ENCODE results near the gene ARL4D. TPM values are rescaled to one million over a fixed set of nuclear protein-coding genes. Genes with fewer than 3 reads are reported as not detected.

ARL4D gene, protein sequence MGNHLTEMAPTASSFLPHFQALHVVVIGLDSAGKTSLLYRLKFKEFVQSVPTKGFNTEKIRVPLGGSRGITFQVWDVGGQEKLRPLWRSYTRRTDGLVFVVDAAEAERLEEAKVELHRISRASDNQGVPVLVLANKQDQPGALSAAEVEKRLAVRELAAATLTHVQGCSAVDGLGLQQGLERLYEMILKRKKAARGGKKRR
- total RNA-seq, result 10.4 TPM

DNA sequence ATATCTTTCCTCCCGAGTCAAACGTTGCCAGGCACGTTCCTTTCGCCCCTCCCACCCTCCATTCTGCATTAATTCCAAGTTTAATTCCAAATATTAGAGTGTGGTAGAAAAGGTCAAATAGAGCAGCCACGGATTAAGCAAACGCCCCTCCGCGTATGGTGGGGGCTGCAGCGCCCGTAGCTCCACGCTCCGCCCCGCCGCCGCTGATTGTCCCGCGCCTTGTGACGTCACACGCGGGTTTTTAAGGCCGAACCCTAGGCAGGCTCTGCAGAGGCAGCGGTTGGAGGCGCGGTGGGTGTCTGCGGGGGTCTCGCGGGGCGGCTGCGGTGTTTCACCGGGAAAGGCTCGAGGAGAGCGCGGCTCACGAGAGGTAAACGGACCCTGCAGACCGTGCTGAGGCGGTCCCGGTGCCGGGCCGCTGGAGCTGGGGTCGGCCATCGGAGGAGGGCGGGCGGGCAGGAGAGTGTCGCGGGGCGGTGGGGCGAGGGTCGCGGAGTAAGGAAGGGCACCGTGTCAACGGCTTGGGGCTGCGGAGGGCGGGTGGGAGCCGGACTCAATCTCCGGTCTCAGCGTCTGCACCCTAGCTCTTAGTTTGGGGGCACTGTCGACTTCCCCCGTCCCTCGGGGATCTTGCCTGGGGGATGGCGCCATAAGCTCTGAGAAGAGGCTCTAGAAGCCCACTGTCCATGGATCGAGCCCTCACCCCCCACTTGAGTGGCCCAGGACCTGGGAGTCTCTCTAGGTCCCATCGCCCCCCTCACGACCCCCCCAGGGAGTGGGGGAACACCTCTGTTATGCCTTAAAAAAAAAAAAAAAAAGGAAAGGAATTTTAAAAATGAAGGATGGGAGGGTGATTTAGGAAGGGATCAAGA is at the start of gene ARL4D:
TSS of gene ARL4D (plus strand) at position 270 of the 872 bp plus-strand sequence. CDS start 740 bp downstream, outside the sequence.
- H3K4me3 ChIP-seq (ENCODE audit: low read length in 3 of 3), result peak within 1 kb of the TSS; percentile 82 to 86 (median 84)
- H3K27me3 ChIP-seq (ENCODE audit: control insufficient read depth in 3 of 3, insufficient read depth in 3 of 3, low read length in 3 of 3), result no peaks in the 10 kb centered on the region
- H3K9me3 ChIP-seq (ENCODE audit: control insufficient read depth in 3 of 3, low read length in 3 of 3), result no peaks in the 10 kb centered on the region
- H3K9ac ChIP-seq (ENCODE audit: low read depth in 1 of 3, low read length in 3 of 3), result peak within 1 kb of the TSS; percentile 72 to 91 (median 83)
- H3K4me1 ChIP-seq (ENCODE audit: control insufficient read depth in 3 of 3, insufficient read depth in 3 of 3, low read length in 3 of 3), result peaks cover 32 to 34% (median 34%) of the 10 kb centered on the region in 3 donors
- H3K36me3 ChIP-seq (ENCODE audit: control insufficient read depth in 3 of 3, insufficient read depth in 3 of 3, low read length in 3 of 3), result no peaks in the 10 kb centered on the region
- peak within 1 kb of the TSS; percentile 36 for H3K27ac ChIP-seq (ENCODE audit: low read depth, low read length)

DNA sequence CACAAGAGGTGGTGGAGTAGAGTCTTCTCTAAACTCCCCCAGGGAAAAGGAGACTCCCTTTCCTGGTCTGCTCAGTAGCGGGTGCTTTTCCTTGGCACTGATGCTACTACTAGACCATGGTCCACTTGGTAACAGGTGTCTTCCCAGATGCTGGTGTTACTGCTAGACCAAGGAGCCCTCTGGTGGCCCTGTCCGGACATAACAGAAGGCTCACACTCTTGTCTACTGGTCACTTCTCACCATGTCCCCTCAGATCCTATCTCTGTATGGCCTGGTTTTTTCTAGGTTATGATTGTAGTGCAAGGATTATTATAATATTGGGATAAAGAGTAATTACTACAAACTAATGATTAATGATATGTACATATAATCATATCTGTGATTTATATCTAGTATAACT is 49.7 kb upstream of the ARL4D start:
- Histone ChIP-seq H3K36me3 (ENCODE audit: control insufficient read depth in 3 of 3, insufficient read depth in 3 of 3, low read length in 3 of 3) (peaks cover 0 to 9% (median 0%) of the 10 kb centered on the region in 3 donors), H3K4me3 (ENCODE audit: low read length in 3 of 3) (no peak overlapping the region), H3K4me1 (ENCODE audit: control insufficient read depth in 3 of 3, insufficient read depth in 3 of 3, low read length in 3 of 3) (peaks cover 4 to 39% (median 22%) of the 10 kb centered on the region in 3 donors), H3K27me3 (ENCODE audit: control insufficient read depth in 3 of 3, insufficient read depth in 3 of 3, low read length in 3 of 3) (no peaks in the 10 kb centered on the region), H3K9ac (ENCODE audit: low read depth in 1 of 3, low read length in 3 of 3) (no peak overlapping the region), H3K27ac (ENCODE audit: low read depth, low read length) (no peak overlapping the region), H3K9me3 (ENCODE audit: control insufficient read depth in 3 of 3, low read length in 3 of 3) (peaks cover 0 to 7% (median 7%) of the 10 kb centered on the region in 3 donors)

DNA sequence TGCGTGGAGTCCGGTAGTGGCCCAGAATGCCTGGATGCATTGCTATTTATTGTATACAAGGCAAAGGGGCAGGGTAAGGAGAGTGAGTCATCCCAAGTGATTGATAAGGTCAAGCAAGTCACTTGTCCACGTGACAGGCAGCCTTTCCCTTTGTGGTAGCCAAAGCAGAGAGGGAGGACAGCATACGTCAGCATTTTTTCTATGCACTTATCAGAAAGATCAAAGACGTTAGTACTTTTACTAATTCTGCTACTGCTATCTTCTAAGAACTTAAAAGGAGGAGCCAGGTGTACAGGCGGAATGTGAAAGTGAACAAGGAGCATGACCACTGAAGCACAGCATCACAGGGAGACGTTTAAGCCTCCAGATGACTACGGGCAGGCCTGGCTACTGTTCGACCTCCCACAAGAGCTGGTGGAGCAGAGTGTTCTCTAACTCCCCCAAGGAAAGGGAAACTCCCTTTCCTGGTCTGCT is 47.9 kb upstream of the ARL4D start:
- Histone ChIP-seq H3K9me3 (ENCODE audit: control insufficient read depth in 3 of 3, low read length in 3 of 3) (peaks cover 0 to 7% (median 7%) of the 10 kb centered on the region in 3 donors), H3K27ac (ENCODE audit: low read depth, low read length) (no peak overlapping the region), H3K4me3 (ENCODE audit: low read length in 3 of 3) (no peak overlapping the region), H3K4me1 (ENCODE audit: control insufficient read depth in 3 of 3, insufficient read depth in 3 of 3, low read length in 3 of 3) (peaks cover 9 to 38% (median 24%) of the 10 kb centered on the region in 3 donors), H3K36me3 (ENCODE audit: control insufficient read depth in 3 of 3, insufficient read depth in 3 of 3, low read length in 3 of 3) (peaks cover 0 to 9% (median 0%) of the 10 kb centered on the region in 3 donors), H3K27me3 (ENCODE audit: control insufficient read depth in 3 of 3, insufficient read depth in 3 of 3, low read length in 3 of 3) (no peaks in the 10 kb centered on the region), H3K9ac (ENCODE audit: low read depth in 1 of 3, low read length in 3 of 3) (no peak overlapping the region)

DNA sequence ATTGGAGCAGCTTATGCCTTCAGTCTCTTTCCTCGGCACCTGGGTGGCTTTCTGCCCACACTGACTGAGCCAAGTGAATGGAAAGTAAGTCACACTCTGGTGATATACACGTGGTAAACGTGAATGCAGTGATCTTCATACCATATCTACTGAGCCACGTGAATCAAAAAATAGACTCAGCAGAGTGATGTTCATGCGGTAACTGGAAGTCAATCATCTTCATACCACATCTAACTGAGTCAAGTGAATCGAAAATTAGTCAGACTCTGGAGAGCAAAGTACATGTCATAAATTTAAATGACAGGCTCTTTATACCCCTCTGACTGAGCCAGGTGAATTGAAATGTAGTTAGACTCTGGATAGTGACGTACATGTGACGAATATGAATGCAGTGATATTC is 47.1 kb upstream of the ARL4D start:
- Histone ChIP-seq H3K9ac (ENCODE audit: low read depth in 1 of 3, low read length in 3 of 3) (no peak overlapping the region), H3K4me3 (ENCODE audit: low read length in 3 of 3) (no peak overlapping the region), H3K27me3 (ENCODE audit: control insufficient read depth in 3 of 3, insufficient read depth in 3 of 3, low read length in 3 of 3) (no peaks in the 10 kb centered on the region), H3K4me1 (ENCODE audit: control insufficient read depth in 3 of 3, insufficient read depth in 3 of 3, low read length in 3 of 3) (peaks cover 16 to 46% (median 32%) of the 10 kb centered on the region in 3 donors), H3K36me3 (ENCODE audit: control insufficient read depth in 3 of 3, insufficient read depth in 3 of 3, low read length in 3 of 3) (peaks cover 0 to 9% (median 0%) of the 10 kb centered on the region in 3 donors), H3K27ac (ENCODE audit: low read depth, low read length) (no peak overlapping the region), H3K9me3 (ENCODE audit: control insufficient read depth in 3 of 3, low read length in 3 of 3) (peaks cover 0 to 7% (median 7%) of the 10 kb centered on the region in 3 donors)

DNA sequence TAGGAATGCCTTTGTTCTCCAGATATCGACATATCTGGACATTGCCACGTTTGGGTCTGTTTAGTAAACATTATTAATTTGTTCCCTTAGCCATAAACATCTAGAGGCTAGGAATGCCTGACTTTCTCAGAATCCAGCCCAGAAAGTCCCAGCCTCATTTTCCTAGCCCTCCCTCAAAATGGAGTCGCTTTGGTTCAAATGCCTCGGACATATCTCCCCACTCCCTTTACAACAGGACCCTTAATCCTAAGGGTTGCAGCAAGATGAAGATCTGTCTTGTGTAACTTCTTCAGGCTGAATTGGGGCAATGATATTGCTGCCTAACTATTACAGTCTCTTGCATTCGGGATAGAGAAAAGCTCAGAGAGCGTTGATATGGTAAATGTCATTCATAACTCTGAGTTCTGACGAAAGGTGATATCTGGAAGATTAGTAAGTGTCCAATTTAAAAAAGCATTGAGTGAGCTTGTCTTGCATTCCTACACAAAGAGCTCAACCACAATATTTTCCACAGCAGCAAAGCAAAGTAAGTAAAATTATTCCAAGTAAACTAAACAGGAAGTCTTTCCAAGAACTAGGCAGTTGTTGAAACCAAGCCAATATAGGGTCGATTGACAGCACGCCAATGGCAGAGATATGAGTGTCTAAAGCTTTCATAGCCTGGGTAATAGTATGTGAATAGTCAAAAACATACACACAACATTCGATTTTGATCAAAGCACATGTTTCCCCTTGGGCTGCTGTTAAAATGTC is 46.0 kb upstream of the ARL4D start:
- H3K4me1 ChIP-seq (ENCODE audit: control insufficient read depth in 3 of 3, insufficient read depth in 3 of 3, low read length in 3 of 3), result peaks cover 24 to 57% (median 42%) of the 10 kb centered on the region in 3 donors
- peaks cover 0 to 7% (median 4%) of the 10 kb centered on the region in 3 donors for H3K9me3 ChIP-seq (ENCODE audit: control insufficient read depth in 3 of 3, low read length in 3 of 3)
- no peak overlapping the region for H3K27ac ChIP-seq (ENCODE audit: low read depth, low read length)

DNA sequence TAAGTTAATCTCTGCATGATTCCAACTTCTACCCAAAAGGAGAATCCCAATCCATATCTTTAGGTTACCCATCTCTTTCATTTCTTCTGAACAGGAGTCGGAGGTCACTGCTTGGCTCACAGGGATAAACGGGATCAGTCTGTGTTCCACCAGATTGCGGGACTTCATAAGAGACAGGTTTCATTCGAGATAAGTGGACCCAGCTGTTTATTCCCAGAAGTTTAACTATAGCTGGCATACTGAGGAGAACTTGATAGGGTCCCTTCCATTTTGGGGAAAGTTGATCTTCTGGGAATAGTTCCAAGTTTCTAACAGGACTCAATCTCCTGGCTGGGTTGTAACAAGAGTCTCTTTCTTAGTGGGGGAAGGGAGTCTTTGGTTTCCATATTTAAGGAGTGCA is 45.4 kb upstream of the ARL4D start:
- H3K27ac ChIP-seq (ENCODE audit: low read depth, low read length), result no peak overlapping the region
- no peak overlapping the region for H3K4me3 ChIP-seq (ENCODE audit: low read length in 3 of 3)

More for the DNA sequence above, 46.0 kb upstream of the ARL4D start:
- Histone ChIP-seq H3K36me3 (ENCODE audit: control insufficient read depth in 3 of 3, insufficient read depth in 3 of 3, low read length in 3 of 3) (peaks cover 0 to 9% (median 0%) of the 10 kb centered on the region in 3 donors), H3K9ac (ENCODE audit: low read depth in 1 of 3, low read length in 3 of 3) (no peak overlapping the region), H3K27me3 (ENCODE audit: control insufficient read depth in 3 of 3, insufficient read depth in 3 of 3, low read length in 3 of 3) (no peaks in the 10 kb centered on the region), H3K4me3 (ENCODE audit: low read length in 3 of 3) (no peak overlapping the region)

DNA sequence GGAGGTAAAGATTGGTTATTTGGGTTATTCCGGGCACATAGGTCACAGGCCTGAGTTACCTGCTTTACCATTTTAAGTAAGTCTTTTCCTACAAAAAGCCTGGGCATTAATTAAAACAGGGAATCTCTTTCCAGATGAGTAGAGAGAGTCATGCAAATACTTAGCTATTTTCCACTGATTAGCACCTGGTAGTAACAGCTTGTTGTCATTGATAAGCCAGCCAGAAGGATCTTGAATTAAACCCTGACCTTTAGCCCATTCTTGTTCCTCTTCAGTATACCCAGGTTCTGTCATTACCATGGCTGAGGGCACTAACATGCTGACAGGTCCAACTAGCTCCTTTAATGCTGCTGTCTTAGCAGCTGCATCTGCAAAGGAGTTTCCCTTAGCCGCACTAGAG is 44.4 kb upstream of the ARL4D start:
- Histone ChIP-seq H3K27ac (ENCODE audit: low read depth, low read length) (no peak overlapping the region), H3K9ac (ENCODE audit: low read depth in 1 of 3, low read length in 3 of 3) (no peak overlapping the region), H3K4me1 (ENCODE audit: control insufficient read depth in 3 of 3, insufficient read depth in 3 of 3, low read length in 3 of 3) (peaks cover 24 to 71% (median 48%) of the 10 kb centered on the region in 3 donors)

More for the DNA sequence above, 45.4 kb upstream of the ARL4D start:
- peaks cover 24 to 63% (median 45%) of the 10 kb centered on the region in 3 donors for H3K4me1 ChIP-seq (ENCODE audit: control insufficient read depth in 3 of 3, insufficient read depth in 3 of 3, low read length in 3 of 3)
- H3K9me3 ChIP-seq (ENCODE audit: control insufficient read depth in 3 of 3, low read length in 3 of 3), result peaks cover 0 to 3% (median 0%) of the 10 kb centered on the region in 3 donors
- H3K36me3 ChIP-seq (ENCODE audit: control insufficient read depth in 3 of 3, insufficient read depth in 3 of 3, low read length in 3 of 3), result peaks cover 0 to 9% (median 0%) of the 10 kb centered on the region in 3 donors
- no peak overlapping the region for H3K9ac ChIP-seq (ENCODE audit: low read depth in 1 of 3, low read length in 3 of 3)
- no peaks in the 10 kb centered on the region for H3K27me3 ChIP-seq (ENCODE audit: control insufficient read depth in 3 of 3, insufficient read depth in 3 of 3, low read length in 3 of 3)

DNA sequence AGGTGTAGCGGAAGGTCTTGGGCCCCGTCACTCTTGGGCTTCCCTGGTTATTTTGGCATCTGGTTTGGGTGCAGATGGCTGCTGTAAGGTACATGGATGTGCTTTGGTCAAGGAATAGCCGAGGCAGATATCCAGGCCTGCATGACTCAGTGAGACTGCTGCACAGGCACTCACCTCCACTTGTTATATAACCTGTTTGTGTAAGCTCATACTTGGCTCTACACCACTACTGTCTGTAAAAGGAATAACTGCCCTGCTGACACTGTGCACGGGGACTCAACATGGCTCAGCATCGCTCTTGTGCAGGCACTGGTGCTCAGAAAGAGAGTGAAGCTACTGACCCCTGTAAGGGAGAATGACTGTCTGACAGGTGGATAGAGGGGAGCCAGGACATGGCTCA is 42.3 kb upstream of the ARL4D start:
- H3K27ac ChIP-seq (ENCODE audit: low read depth, low read length), result peak overlapping the region; percentile 75
- peaks cover 28 to 69% (median 51%) of the 10 kb centered on the region in 3 donors for H3K4me1 ChIP-seq (ENCODE audit: control insufficient read depth in 3 of 3, insufficient read depth in 3 of 3, low read length in 3 of 3)
- H3K4me3 ChIP-seq (ENCODE audit: low read length in 3 of 3), result peak overlapping the region in 2 of 3 donors; percentile 24 to 46
- H3K27me3 ChIP-seq (ENCODE audit: control insufficient read depth in 3 of 3, insufficient read depth in 3 of 3, low read length in 3 of 3), result no peaks in the 10 kb centered on the region
- peak overlapping the region; percentile 10 to 35 (median 24) for H3K9ac ChIP-seq (ENCODE audit: low read depth in 1 of 3, low read length in 3 of 3)
- H3K36me3 ChIP-seq (ENCODE audit: control insufficient read depth in 3 of 3, insufficient read depth in 3 of 3, low read length in 3 of 3), result no peaks in the 10 kb centered on the region
- H3K9me3 ChIP-seq (ENCODE audit: control insufficient read depth in 3 of 3, low read length in 3 of 3), result no peaks in the 10 kb centered on the region

More for the DNA sequence above, 44.4 kb upstream of the ARL4D start:
- Histone ChIP-seq H3K36me3 (ENCODE audit: control insufficient read depth in 3 of 3, insufficient read depth in 3 of 3, low read length in 3 of 3) (peaks cover 0 to 8% (median 0%) of the 10 kb centered on the region in 3 donors), H3K27me3 (ENCODE audit: control insufficient read depth in 3 of 3, insufficient read depth in 3 of 3, low read length in 3 of 3) (no peaks in the 10 kb centered on the region), H3K4me3 (ENCODE audit: low read length in 3 of 3) (no peak overlapping the region), H3K9me3 (ENCODE audit: control insufficient read depth in 3 of 3, low read length in 3 of 3) (no peaks in the 10 kb centered on the region)

DNA sequence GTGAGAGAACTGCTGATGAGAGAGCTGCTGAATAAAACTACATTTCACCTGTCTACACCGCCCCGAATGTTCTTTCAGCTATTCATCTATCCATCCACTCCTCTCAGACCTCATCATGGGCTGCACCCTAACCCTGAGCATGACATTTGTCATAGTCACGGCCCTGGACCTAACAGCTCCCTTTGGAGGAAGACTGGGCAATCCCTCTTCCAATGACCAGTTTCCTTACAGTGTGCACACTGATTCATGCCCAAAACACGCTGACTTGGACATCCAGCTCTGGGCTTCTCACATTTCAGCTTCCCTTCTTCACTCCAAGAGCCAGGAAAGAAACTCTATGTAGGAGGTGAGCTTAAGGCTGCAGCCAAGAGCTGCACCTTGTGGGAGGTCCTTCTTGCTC is 41.8 kb upstream of the ARL4D start:
- Histone ChIP-seq H3K9me3 (ENCODE audit: control insufficient read depth in 3 of 3, low read length in 3 of 3) (no peaks in the 10 kb centered on the region), H3K4me1 (ENCODE audit: control insufficient read depth in 3 of 3, insufficient read depth in 3 of 3, low read length in 3 of 3) (peaks cover 28 to 64% (median 49%) of the 10 kb centered on the region in 3 donors), H3K27me3 (ENCODE audit: control insufficient read depth in 3 of 3, insufficient read depth in 3 of 3, low read length in 3 of 3) (no peaks in the 10 kb centered on the region), H3K36me3 (ENCODE audit: control insufficient read depth in 3 of 3, insufficient read depth in 3 of 3, low read length in 3 of 3) (no peaks in the 10 kb centered on the region), H3K4me3 (ENCODE audit: low read length in 3 of 3) (peak overlapping the region in 2 of 3 donors; percentile 24 to 46), H3K27ac (ENCODE audit: low read depth, low read length) (peak overlapping the region; percentile 75), H3K9ac (ENCODE audit: low read depth in 1 of 3, low read length in 3 of 3) (peak overlapping the region; percentile 24 to 35 (median 35))

Data from skeletal muscle tissue (tissue), 4 donors.